ENCODE data around the gene POU3F1. TPM values are rescaled to one million over a fixed set of nuclear protein-coding genes. Genes with fewer than 3 reads are reported as not detected.

The POU3F1 gene
- total RNA-seq, 1 donor from 2014 or later: not detected

DNA sequence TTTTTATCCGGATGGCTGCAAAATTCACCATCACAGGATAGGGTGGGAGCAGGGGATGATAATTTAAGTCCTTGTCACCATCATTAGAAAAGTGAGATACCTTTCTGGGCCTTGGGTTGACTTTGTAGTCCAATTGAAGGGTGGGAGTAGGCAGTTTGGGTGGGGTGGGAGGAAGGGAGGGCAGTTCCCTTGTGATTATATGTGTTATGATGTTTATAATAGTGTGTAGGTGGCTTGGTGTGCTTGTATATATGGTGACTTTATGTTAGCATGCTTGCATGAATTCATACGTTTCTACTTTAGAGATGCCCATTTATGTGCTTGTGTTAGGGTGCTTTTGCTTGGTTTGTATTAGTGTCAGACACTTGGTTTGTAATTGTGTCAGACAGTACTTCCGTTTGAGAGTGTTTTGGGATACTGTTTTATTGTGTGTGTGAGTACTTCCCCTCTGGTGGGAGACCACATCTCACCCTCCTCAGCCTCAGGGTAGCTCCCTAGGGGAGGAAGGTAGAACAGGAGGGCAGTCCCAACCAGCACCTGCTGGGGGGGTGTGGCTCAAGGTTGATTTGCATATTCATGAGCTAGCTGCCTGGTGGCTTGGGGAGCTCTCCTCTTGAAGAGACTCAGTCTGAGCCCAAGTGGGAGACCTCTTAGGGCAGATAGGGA, 6.3 kb upstream of the POU3F1 start:
- intact Hi-C loops (cut with DNase I): no loop called here
- DNase-seq (ENCODE audit: extremely low spot score in 2 of 2): no peak
- no peaks in the 10 kb centered on the region for H3K27me3 ChIP-seq
- no peaks in the 10 kb centered on the region for H3K36me3 ChIP-seq
- H3K4me1 ChIP-seq: peaks cover 5% of the 10 kb centered on the region
- H3K9me3 ChIP-seq: no peaks in the 10 kb centered on the region
- H3K4me3 ChIP-seq: no peak overlapping the region
- H3K27ac ChIP-seq: no peak overlapping the region
- TF ChIP-seq, protein P1, sequence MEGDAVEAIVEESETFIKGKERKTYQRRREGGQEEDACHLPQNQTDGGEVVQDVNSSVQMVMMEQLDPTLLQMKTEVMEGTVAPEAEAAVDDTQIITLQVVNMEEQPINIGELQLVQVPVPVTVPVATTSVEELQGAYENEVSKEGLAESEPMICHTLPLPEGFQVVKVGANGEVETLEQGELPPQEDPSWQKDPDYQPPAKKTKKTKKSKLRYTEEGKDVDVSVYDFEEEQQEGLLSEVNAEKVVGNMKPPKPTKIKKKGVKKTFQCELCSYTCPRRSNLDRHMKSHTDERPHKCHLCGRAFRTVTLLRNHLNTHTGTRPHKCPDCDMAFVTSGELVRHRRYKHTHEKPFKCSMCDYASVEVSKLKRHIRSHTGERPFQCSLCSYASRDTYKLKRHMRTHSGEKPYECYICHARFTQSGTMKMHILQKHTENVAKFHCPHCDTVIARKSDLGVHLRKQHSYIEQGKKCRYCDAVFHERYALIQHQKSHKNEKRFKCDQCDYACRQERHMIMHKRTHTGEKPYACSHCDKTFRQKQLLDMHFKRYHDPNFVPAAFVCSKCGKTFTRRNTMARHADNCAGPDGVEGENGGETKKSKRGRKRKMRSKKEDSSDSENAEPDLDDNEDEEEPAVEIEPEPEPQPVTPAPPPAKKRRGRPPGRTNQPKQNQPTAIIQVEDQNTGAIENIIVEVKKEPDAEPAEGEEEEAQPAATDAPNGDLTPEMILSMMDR (IDR thresholded peaks at IDR 0.05): no peak
- no peak for TF ChIP-seq POLR2AphosphoS5 (IDR thresholded peaks at IDR 0.05; ENCODE audit: insufficient read depth in 1 of 2, low read depth in 1 of 2)
- TF ChIP-seq POLR2A (IDR thresholded peaks at IDR 0.05): no peak

DNA sequence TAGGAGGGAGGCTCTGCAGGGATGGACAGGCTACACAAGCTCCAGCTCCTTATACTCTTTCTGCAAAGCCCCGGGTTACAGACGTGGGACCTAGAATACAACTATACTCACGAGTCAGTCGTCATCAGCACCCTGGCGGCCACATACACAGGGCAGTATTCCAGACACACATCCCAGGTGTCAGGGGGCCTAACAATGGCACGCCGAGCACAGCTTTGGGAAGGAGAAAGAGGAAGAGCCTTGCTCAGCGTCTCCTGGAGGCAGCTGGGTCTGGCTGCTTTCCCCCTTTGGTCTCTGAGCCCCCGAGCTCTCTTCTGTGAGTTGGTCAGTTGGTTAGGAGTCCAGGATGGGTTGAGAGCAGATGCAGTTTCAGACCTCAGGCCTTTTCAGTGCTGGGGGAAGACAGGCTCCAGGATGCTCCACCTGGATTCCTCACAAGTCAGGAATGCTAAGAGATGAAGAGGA, 4.5 kb upstream of the POU3F1 start:
- no peaks in the 10 kb centered on the region for H3K27me3 ChIP-seq
- intact Hi-C loops (cut with DNase I): no loop called here
- no peak overlapping the region for H3K4me3 ChIP-seq

DNA sequence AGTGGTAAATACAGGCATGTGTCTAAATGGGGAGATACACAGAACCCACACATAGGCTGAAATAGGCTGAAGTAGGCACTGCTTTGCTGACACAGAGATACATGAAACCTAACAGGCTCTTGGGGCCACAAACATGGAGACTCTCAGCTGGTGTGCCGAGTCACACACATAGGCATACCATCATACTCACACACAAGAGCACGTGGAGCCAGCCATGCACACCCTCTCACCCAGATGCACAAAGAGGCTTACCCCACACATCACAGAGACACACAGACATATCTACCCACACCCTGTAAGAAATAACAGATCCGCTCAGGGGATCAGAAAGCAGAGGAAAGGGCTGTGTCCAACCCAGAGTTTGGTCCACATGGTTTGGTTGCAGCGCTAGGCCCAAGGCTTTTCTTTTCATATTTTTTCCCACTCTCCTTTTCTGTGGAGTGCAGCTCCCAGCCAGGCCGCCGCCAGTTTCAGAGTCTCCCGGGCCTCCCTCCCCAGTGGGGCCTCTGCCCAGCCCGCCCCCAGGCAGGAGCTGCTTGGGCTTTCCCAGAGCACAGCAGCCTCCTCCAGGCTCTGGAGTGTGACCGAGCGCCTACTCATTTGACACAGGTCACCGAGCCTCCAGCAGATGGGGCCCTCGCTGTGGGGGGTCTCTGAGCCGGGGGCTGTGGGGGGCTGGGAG, 3.9 kb upstream of the POU3F1 start:
- H3K9me3 ChIP-seq: no peaks in the 10 kb centered on the region
- TF ChIP-seq POLR2A (IDR thresholded peaks at IDR 0.05) (no peak), POLR2AphosphoS5 (IDR thresholded peaks at IDR 0.05; ENCODE audit: insufficient read depth in 1 of 2, low read depth in 1 of 2) (no peak)
- TF ChIP-seq, protein P1 (IDR thresholded peaks at IDR 0.05): no peak
- H3K27ac ChIP-seq: no peak overlapping the region
- no peak overlapping the region for H3K4me3 ChIP-seq
- peaks cover 15% of the 10 kb centered on the region for H3K4me1 ChIP-seq
- H3K27me3 ChIP-seq: peaks cover 2% of the 10 kb centered on the region
- intact Hi-C loops (cut with DNase I): no loop called here
- no peaks in the 10 kb centered on the region for H3K36me3 ChIP-seq
- no peak for DNase-seq (ENCODE audit: extremely low spot score in 2 of 2)

More for the DNA sequence above, 4.5 kb upstream of the POU3F1 start:
- no peaks in the 10 kb centered on the region for H3K9me3 ChIP-seq
- DNase-seq (ENCODE audit: extremely low spot score in 2 of 2): no peak
- no peaks in the 10 kb centered on the region for H3K36me3 ChIP-seq
- no peak overlapping the region for H3K27ac ChIP-seq
- TF ChIP-seq POLR2A (IDR thresholded peaks at IDR 0.05) (no peak), POLR2AphosphoS5 (IDR thresholded peaks at IDR 0.05; ENCODE audit: insufficient read depth in 1 of 2, low read depth in 1 of 2) (no peak)
- TF ChIP-seq, protein P1 (IDR thresholded peaks at IDR 0.05): no peak
- peaks cover 12% of the 10 kb centered on the region for H3K4me1 ChIP-seq

DNA sequence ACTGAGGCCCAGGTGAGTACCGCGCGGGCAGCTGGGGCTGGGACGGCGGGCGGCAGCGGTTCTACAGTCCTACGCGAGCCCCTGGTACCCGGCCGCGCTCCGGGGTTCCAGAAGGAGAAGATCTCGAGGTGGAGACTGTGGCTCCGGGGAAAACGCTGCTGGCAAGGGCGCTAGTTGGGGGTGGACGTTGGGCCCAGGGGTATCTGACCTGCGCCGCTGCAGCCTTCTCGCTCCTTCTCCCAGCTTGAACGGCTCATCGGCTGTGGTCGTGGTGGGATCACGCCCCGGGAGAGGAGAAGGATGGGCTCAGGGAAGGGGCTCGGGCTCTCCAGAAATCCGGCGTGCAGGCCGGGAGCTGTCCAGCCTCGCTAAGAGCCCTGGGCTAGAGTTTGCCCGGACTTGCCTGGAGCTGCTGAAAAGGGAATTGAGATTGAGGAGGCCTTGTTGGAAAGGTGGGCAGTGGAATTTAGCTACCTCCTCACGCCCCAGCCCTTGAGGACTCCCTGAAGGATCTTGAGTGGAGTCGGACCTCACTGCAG, 1.1 kb upstream of the POU3F1 start:
- Histone ChIP-seq H3K27me3 (peaks cover 14% of the 10 kb centered on the region), H3K9me3 (no peaks in the 10 kb centered on the region), H3K4me1 (peaks cover 28% of the 10 kb centered on the region), H3K27ac (peak overlapping the region; percentile 36), H3K4me3 (peak overlapping the region; percentile 55 to 62), H3K36me3 (no peaks in the 10 kb centered on the region)
- TF ChIP-seq, protein P1 (IDR thresholded peaks at IDR 0.05): no peak
- no peak for TF ChIP-seq POLR2A (IDR thresholded peaks at IDR 0.05)
- no peak for TF ChIP-seq POLR2AphosphoS5 (IDR thresholded peaks at IDR 0.05; ENCODE audit: insufficient read depth in 1 of 2, low read depth in 1 of 2)
- intact Hi-C loops (cut with DNase I): no loop called here
- DNase-seq (ENCODE audit: extremely low spot score in 2 of 2): no peak

Measured in vagina (tissue), 2 donors.